HG03159 (cell line): ENCODE results near the gene KLC1.

Experiments
- ATAC-seq: cut with Tn5 transposase; IDR thresholded peaks from one replicate; pipeline ENCODE4 v1.9.1; 2021; ENCODE audit warnings: mild to moderate bottlenecking, moderate library complexity; ENCODE audit not compliant: unreplicated experiment

The KLC1 gene

GRCh38 chr14:103744621-103745395, 115.8 kb downstream of the KLC1 start:
- no peak for ATAC-seq

DNA sequence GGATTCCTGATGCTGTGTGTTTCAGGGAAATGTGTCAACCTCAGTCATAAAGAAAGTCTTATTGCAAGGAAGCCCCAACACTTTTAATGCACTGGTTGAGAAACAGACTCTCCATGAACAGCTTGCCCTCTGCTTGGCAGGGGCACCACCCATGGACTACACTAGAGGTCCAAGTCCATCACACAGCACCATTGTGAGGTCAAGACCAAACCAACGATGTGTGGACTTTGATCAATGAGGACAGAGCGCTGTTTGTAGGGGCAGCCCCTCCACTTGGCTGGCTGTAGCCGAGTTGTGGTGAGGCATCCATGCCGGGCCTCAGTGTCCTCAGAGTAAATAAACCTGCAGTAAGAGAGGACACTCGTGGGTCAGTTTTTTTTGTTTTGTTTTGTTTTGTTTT, 116.4 kb downstream of the KLC1 start:
- ATAC-seq = no peak

DNA sequence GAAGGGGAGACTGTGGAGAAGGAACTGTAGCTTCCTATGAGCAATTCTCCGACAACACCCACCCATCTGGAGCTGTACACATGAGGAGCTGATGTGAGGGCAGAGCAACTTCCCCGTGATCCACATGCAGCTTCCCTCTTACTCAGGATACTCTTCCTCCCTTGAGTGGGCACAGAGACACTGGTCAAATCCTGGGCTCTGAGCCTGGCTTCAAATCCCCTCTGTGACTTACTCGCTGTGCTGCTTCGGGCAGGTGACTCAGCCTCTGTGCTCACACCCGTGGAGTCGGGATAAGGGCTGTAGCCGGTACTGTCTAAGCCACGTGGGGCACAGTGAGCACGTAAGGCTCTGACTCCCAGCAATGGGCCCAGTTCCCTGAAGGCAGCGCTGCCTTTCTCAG, 117.7 kb downstream of the KLC1 start:
- ATAC-seq = no peak

GRCh38 chr14:103748534-103748857, 119.5 kb downstream of the KLC1 start:
- ATAC-seq = no peak

DNA sequence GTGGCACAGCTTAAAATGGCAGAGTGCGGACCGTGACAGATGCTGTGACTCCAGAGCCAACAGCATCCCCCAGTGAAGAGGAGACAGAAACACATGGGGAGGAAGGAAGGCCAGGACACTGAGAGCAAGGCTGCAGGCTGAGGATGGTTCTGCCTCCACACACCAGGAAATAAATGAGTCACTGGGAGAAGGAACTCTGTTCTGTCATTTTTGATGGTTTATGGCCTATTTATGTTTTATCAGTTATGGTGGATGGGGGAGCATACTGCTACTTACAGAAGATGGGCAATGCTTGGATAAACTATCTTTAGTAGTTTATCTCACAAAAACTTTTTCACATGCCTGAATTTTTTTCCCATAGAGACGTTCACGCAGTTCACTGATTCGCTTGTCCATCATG, 120.4 kb downstream of the KLC1 start:
- no peak for ATAC-seq

DNA sequence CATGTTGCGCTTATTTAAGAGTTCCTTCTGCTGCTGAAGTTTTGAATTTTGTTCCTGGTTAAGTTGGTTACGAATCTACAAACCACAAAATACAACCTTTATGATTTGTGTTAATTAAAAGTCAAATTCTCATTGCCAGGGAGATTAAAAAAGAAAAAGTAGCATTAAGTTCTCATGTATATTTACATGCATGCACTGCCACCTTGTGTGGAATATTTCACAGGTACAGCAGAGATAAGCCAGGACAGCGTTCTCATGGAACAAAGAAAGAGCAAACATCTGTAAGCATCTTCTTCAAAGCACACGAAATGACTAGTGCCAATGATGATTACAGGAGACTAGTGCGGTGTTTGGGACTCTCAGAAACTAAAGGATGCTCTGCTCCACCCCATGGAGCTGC, 120.8 kb downstream of the KLC1 start:
- no peak for ATAC-seq
